Parathyroid adenoma (tissue), 2 donors: ENCODE results near the gene PLEKHM3.

Experiments used
- H2AFZ ChIP-seq: fragments of 300-600 bp; sonication (generic); one replicate; pipeline ENCODE4 v1.7.0; 2017; ENCODE audit warnings: antibody characterized with exemption, mild to moderate bottlenecking
- H3K27ac ChIP-seq: fragments of 300-600 bp; sonication (generic); one replicate; pipeline ENCODE4 v1.7.0; 2017
- H3K27me3 ChIP-seq: fragments of 300-600 bp; sonication (generic); one replicate; pipeline ENCODE4 v1.7.0; 2017; ENCODE audit warnings: low read length; ENCODE audit not compliant: control insufficient read depth, insufficient read depth
- H3K36me3 ChIP-seq: fragments of 300-600 bp; sonication (generic); one replicate; pipeline ENCODE4 v1.7.0; 2017; ENCODE audit warnings: low read length; ENCODE audit not compliant: control insufficient read depth, insufficient read depth
- H3K4me1 ChIP-seq: fragments of 300-600 bp; sonication (generic); one replicate; pipeline ENCODE4 v1.7.0; 2017; ENCODE audit warnings: control low read depth
- H3K4me2 ChIP-seq: fragments of 300-600 bp; sonication (generic); one replicate; pipeline ENCODE4 v1.7.0; 2017; ENCODE audit warnings: low read length
- H3K4me3 ChIP-seq: fragments of 300-600 bp; sonication (generic); one replicate; pipeline ENCODE4 v1.7.0; 2017; ENCODE audit warnings: low read depth, low read length
- H3K79me2 ChIP-seq: fragments of 300-600 bp; sonication (generic); one replicate; pipeline ENCODE4 v1.7.0; 2017; ENCODE audit warnings: control low read depth
- H3K9ac ChIP-seq: fragments of 300-600 bp; sonication (generic); one replicate; pipeline ENCODE4 v1.7.0; 2017; ENCODE audit warnings: mild to moderate bottlenecking
- H3K9me3 ChIP-seq: fragments of 300-600 bp; sonication (generic); one replicate; pipeline ENCODE4 v1.7.0; 2017; ENCODE audit warnings: low read length; ENCODE audit not compliant: control insufficient read depth
- CTCF ChIP-seq: fragments of 300-600 bp; sonication (generic); IDR thresholded peaks from one replicate; pipeline ENCODE4 v1.7.0; 2017; ENCODE audit warnings: antibody characterized with exemption, mild to moderate bottlenecking
- donor health status: primary hyperparathyroidism.

Gene PLEKHM3

GRCh38 chr2:207987025-207987716 is 38.2 kb downstream of the PLEKHM3 start:
- Histone ChIP-seq H3K27me3 (no peaks in the 10 kb centered on the region), H2AFZ (no peak overlapping the region), H3K4me1 (no peaks in the 10 kb centered on the region), H3K27ac (no peak overlapping the region), H3K36me3 (no peaks in the 10 kb centered on the region), H3K9ac (no peak overlapping the region), H3K9me3 (no peaks in the 10 kb centered on the region), H3K4me3 (no peak overlapping the region), H3K79me2 (peaks cover 25% of the 10 kb centered on the region), H3K4me2 (no peak overlapping the region)
- TF ChIP-seq CTCF = no peak

GRCh38 chr2:207984765-207985480 is 40.4 kb downstream of the PLEKHM3 start:
- TF ChIP-seq CTCF = no peak
- no peaks in the 10 kb centered on the region for H3K4me1 ChIP-seq
- no peak overlapping the region for H3K4me3 ChIP-seq
- H3K36me3 ChIP-seq = no peaks in the 10 kb centered on the region
- peaks cover 17% of the 10 kb centered on the region for H3K79me2 ChIP-seq
- H3K27me3 ChIP-seq = no peaks in the 10 kb centered on the region
- H3K9me3 ChIP-seq = no peaks in the 10 kb centered on the region
- H3K27ac ChIP-seq = no peak overlapping the region
- no peak overlapping the region for H3K9ac ChIP-seq
- H2AFZ ChIP-seq = no peak overlapping the region
- no peak overlapping the region for H3K4me2 ChIP-seq

GRCh38 chr2:207983641-207984042 is 41.7 kb downstream of the PLEKHM3 start:
- Histone ChIP-seq H3K4me2 (no peak overlapping the region), H2AFZ (no peak overlapping the region), H3K36me3 (no peaks in the 10 kb centered on the region), H3K79me2 (peaks cover 6% of the 10 kb centered on the region), H3K27ac (no peak overlapping the region), H3K4me1 (no peaks in the 10 kb centered on the region), H3K27me3 (no peaks in the 10 kb centered on the region), H3K9ac (no peak overlapping the region), H3K4me3 (no peak overlapping the region), H3K9me3 (no peaks in the 10 kb centered on the region)
- TF ChIP-seq CTCF = no peak

GRCh38 chr2:207978177-207978948 is 47.0 kb downstream of the PLEKHM3 start:
- no peak overlapping the region for H2AFZ ChIP-seq
- peaks cover 6% of the 10 kb centered on the region for H3K79me2 ChIP-seq
- no peaks in the 10 kb centered on the region for H3K36me3 ChIP-seq
- no peaks in the 10 kb centered on the region for H3K4me1 ChIP-seq
- no peaks in the 10 kb centered on the region for H3K27me3 ChIP-seq
- no peak overlapping the region for H3K4me3 ChIP-seq
- H3K9ac ChIP-seq = no peak overlapping the region
- no peaks in the 10 kb centered on the region for H3K9me3 ChIP-seq
- H3K27ac ChIP-seq = no peak overlapping the region
- no peak overlapping the region for H3K4me2 ChIP-seq
- no peak for TF ChIP-seq CTCF
